ENCODE results near the gene BCAS3. TPM values are rescaled to one million over a fixed set of nuclear protein-coding genes. Genes with fewer than 3 reads are reported as not detected.
"Not testable (repeated sequence)": the region's sequence is repeated elsewhere in the genome, so short reads cannot be mapped to it uniquely, and the experiment has no call there.

BCAS3 gene
- polyA plus RNA-seq, 4 donors = 17.7 to 31.6 (median 28.4) TPM

DNA sequence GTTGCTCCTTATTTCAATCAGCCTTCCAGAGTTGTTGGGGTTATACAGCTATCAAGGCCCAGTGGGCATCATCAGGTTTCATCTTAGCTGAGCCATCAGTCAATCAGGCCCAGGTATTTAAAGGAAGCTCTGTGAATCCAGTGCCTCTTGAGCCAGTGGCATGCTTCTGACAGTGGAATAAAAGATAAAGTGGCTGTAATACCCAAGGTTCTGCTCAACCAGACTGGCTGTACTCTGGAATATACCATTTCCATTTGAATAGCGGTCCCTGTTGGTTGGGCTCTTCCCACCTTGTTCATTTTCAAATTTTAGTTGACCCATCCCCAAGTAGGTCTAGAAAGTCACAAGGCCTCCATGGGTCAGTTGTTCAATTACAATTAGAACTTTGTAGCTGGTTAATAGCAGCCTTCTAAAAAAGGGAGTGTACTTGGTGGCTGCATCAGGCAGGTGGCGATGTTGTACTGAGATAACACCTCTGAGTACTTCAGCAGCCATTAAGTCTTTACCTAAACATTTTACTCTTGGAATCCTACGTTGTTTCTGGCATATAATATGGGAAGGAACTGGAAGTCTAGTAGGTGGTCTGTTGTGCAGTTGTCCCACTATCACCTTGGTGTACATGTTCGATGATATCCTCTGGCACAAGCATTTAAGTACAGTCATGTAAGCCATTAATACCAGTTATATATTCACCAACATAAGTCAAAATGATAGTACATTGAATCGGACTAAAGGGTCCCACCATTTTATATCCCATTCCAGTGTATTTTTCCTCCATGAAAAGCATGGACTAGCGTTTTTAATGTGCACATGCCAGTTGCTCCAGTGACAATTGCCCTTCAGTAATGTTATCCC is 294.1 kb downstream of the BCAS3 start:
- peak; percentile 24 to 32 (median 32) for DNase-seq (ENCODE audit: low read depth in 4 of 4, low spot score in 3 of 4)

DNA sequence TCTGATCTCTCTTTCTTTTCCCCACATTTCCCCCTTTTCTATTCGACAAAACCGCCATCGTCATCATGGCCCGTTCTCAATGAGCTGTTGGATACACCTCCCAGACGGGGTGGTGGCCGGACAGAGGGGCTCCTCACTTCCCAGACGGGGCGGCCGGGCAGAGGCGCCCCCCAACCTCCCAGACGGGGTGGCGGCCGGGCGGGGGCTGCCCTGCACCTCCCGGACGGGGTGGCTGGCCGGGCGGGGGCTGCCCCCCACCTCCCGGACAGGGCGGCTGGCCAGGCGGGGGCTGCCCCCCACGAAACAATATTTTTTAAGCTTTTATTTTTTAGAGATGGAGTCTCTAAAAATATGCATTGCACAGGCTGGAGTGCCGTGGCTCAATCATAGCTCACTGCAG is 299.2 kb downstream of the BCAS3 start:
- not testable (repeated sequence) for DNase-seq (ENCODE audit: low read depth in 4 of 4, low spot score in 3 of 4)

DNA sequence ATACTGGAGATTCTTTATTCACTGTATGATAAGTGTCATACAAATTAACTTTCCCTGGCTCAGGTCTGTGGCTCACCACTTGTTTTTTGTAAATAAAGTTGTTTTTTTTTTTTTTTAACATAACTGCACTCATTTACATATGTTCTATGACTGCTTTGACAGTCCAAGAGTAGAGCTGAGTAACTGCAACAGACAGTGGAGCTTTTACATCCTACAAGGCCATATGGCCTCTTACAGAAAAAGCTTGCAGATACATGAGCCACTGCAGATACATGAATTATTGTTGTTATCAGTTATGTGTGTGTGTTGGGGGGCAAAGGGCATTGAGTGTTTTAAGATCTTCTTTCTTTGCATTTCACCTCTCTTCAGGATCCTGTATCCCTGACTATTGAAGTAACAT is 311.7 kb downstream of the BCAS3 start:
- no peak for DNase-seq (ENCODE audit: low read depth in 4 of 4, low spot score in 3 of 4)

DNA sequence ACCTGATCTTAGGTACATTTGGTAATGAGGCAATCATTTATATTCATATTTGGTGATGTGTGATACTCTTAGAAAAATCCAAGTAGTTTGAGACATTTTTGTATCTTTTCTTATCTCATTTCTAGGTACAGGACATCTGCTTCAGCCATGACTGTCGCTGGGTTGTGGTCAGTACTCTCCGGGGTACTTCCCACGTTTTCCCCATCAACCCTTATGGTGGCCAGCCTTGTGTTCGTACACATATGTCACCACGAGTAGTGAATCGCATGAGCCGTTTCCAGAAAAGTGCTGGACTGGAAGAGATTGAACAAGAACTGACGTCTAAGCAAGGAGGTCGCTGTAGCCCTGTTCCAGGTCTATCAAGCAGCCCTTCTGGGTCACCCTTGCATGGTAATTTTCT is 312.2 kb downstream of the BCAS3 start:
- DNase-seq (ENCODE audit: low read depth in 4 of 4, low spot score in 3 of 4) = no peak

DNA sequence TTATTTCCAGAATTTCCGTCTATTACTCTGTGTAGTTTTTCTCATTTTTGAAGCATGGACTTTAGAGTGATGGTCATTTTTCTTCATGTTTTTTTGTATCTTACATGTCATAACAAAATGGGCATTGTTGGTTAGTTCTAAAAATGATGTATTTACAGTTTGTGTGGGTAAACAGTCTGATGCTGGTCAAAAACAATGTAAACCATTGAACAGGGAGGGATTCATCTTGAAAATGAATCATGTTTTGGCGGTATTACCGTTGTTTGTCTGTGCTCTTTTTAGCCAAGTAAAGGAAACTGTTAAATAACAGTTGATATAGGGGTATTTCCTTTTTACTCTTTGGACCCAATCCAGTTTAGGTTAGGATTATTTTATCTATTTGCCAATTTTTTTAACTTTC is 315.8 kb downstream of the BCAS3 start:
- no peak for DNase-seq (ENCODE audit: low read depth in 4 of 4, low spot score in 3 of 4)

DNA sequence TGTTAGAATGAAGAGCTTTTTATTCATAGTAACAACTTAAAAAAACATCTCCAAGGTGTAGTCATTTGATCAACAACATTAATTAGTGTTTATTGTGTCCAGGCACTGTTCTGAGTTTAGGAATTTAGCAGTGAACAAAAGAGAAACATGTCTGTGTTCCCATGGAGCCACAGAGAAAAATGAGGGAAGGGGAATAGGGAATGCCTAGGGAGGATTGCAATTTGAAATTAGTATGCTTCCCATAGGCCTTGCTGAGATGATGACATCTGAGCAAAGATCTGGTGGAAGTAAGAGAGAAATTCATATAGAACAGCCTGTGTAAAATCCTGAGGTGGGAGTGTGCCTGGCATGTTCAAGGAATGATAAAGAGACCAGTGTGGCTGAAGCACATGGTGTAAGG is 318.0 kb downstream of the BCAS3 start:
- no peak for DNase-seq (ENCODE audit: low read depth in 4 of 4, low spot score in 3 of 4)

DNA sequence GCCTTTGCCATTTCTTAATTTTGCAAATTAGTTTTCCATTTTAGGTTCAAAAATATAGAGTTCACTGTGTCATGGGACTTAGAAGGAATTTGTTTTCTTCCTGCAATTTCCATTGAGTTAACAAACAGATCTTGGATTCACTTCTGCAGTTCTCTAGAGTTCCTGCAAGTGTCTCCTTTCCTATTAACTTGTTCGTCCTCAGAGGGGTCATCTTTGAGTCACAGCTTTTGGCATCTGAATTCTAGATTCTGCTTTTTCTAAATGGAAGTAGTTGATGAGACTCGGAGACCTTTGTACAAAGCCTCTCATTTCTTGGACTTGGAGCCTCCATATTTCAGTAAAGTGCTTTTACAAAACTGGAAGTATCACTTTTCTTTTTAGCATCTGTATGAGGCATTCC is 323.3 kb downstream of the BCAS3 start:
- DNase-seq (ENCODE audit: low read depth in 4 of 4, low spot score in 3 of 4) = no peak

DNA sequence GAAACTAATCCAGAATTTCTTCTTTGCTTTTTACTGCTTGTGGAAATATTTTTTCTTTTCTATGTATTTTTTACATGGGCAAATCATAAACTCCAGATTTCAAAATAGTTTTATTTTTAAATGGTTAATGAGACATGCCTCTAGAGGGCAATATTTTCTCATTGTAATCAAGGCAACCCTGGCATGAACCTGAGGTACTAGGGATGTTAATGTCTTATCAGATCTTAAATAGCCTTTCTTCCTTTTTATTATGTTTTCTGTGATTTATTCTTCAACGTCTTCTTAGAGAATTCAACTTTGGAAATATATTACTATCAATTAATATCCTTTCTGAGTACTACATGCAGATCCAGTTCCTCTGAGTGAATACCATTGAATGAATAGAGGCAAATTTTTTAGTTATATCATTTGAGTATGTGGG is 324.7 kb downstream of the BCAS3 start:
- DNase-seq (ENCODE audit: low read depth in 4 of 4, low spot score in 3 of 4) = peak in 1 of 4 donors; percentile 43

DNA sequence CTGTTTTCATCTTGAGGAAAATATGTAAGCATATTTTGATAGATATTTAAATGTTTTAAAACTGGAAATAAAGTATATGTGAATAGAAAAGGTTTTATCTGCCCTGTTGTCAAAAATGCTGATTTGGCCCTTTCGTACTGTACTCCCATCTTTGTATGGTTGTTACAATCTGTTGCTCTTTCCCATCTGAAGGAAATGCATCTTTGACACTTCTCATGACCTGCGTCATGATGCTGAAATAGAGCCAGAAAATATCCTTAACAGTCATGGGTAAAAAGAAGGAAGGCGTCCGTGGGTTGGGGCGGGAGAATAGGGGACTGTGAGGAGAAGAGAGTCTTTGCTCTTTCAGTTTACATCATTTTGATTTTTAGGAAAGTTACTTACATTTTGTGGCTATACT is 327.7 kb downstream of the BCAS3 start:
- no peak for DNase-seq (ENCODE audit: low read depth in 4 of 4, low spot score in 3 of 4)

DNA sequence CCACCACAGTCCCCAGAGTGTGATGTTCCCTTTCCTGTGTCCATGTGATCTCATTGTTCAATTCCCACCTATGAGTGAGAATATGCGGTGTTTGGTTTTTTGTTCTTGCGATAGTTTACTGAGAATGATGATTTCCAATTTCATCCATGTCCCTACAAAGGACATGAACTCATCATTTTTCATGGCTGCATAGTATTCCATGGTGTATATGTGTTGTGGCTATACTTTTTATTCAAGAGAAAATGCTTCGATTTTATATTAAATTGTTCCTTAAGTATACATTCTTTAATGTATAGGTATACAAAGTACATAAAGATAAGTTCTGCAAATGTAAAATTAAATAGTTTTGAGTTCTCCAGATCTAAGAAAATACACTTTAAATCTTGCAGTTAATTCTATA is 328.3 kb downstream of the BCAS3 start:
- DNase-seq (ENCODE audit: low read depth in 4 of 4, low spot score in 3 of 4) = not testable (repeated sequence)

DNA sequence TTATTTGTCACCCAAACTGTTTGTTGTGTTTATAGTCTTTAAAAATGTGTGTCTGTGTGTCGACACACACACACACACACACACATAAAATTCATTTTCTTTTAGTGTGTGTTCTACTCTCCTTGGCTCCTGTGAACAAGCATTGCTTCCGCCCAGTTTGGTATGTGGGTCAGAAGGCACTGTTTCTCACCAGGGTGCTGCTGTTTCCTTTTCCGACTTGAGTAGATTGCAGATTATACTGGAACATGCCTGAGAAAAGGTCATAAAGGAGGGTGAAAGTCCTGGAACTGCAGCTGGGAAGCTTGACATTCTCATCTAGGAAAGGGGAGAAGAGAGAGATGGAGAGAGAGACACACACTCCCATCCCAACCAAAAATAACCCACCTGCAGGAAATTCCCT is 330.3 kb downstream of the BCAS3 start:
- DNase-seq (ENCODE audit: low read depth in 4 of 4, low spot score in 3 of 4) = no peak

DNA sequence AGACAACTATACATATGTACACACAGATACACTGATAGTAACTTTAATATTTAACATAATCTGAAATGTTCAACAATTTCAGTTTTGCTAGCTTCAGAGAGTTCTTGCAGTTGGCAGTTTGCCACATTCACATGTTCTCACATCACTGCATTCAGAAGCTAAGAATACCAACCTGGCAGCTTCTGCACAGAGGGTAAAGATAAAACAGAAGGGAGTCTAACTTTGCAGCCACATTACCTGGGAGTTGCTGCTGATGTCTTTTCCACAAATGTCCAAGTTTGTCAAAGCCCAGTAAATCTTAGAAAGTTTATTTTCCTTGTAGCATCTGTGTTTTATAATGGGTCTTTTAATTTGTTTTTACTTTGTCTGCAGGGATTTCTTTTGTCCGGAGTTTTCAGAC is 332.0 kb downstream of the BCAS3 start:
- DNase-seq (ENCODE audit: low read depth in 4 of 4, low spot score in 3 of 4) = peak in 2 of 4 donors; percentile 36 to 37

DNA sequence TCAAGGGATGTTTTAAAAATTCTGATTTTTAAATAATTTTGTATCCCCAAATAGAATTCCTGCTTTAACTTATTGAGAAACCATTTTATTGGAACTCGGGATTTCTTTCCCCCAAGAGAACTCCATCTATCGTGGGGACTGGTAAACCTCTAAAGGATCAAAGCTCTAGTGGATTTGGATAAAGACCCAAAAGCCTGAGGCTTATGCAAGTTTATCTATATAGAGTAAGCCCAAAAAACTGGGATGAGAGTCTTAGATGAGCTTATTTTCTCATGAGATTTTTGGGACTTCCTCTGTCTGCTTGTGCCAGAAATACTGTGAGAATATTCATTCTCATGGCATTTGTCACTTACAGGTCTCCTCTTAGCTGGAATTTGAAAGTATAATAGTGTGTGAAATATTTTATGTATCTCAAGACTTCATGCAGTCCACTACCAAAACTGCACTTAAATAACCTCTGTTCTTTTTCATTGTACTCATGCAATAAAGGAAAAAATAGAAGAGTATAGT is 333.1 kb downstream of the BCAS3 start:
- DNase-seq (ENCODE audit: low read depth in 4 of 4, low spot score in 3 of 4) = no peak

DNA sequence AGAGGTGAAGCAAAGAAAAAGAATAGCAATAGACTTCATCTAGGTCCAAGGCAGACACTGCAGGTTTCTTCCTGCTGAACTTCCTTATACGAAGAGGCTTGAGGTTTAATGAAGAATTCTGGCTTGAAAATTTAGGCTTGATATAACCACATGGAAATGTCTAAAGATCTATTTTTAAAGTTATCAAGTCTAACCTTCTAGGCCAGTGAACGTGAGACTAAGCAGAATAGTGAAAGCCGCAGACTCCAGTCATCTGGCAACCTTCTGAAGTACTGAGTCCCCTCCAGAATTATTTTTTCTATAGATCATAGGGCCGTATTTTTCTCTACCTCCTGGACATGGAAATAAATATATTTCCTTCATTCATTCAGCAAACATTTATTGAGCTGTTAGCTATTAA is 333.6 kb downstream of the BCAS3 start:
- DNase-seq (ENCODE audit: low read depth in 4 of 4, low spot score in 3 of 4) = no peak

DNA sequence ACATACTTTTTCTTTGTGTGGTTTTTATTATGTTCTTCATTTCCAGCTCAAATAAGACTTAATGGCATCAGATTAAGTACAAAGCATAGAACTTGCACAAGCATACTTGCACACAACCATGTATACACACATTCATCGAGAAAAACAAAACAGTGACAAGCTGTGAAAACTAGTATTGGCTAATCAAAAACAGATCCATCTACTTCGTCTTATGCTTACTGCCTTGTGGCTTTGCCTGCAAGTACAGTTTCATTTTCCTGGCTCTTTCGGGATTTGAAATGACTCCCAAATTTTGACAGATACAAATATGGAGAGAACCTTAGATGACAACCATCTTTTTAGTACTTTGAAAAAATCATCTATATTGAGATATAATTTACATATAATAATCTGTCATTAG is 338.3 kb downstream of the BCAS3 start:
- no peak for DNase-seq (ENCODE audit: low read depth in 4 of 4, low spot score in 3 of 4)

DNA sequence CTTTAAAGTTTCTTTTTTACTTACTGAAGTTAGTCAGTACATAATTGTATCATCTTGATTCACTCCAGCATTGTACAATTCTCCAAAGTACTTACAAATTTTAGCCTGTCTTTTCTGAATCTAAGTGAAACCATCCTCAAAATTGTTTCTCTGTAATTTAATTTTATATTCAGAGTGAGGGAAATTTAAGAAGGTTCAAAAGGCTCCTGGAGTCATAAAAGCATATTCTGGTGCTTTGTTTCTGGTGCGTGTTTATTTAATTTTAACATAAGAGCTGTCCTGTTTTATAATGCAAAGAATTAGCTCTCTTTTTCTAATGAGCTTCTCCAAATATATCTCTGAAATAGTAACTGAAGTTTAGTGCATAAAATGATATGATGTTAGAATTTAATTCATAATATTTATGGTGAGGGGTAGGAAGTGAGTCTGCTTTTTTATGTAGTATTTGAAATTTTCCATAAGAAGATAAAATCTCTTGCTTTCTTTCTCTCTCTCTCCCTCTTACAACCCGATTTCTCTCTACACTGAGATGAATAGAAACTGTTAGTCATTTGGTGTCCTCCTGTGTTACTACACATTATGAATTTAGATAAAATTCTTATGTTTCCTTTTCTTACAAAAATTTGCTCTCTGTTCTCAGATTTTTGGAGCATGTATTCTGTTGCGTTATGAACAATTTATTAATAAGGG is 339.8 kb downstream of the BCAS3 start:
- DNase-seq (ENCODE audit: low read depth in 4 of 4, low spot score in 3 of 4) = no peak

DNA sequence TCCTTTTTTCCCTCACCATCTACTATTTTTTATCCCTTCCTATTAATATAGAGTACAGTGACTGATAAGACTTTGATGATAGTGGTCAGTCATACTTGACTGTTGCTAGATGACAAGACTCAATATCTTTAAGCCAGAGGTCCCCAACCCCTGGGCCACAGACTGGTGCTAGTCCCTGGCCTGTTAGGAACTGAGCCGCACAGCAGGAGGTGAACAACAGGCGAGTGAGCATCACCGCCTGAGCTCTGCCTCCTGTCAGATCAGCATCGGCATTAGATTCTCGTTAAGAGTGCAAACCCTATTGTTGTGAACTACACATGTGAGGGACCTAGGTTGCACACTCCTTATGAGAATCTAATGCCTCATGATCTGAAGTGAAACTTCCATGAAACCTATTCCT is 341.3 kb downstream of the BCAS3 start:
- no peak for DNase-seq (ENCODE audit: low read depth in 4 of 4, low spot score in 3 of 4)

DNA sequence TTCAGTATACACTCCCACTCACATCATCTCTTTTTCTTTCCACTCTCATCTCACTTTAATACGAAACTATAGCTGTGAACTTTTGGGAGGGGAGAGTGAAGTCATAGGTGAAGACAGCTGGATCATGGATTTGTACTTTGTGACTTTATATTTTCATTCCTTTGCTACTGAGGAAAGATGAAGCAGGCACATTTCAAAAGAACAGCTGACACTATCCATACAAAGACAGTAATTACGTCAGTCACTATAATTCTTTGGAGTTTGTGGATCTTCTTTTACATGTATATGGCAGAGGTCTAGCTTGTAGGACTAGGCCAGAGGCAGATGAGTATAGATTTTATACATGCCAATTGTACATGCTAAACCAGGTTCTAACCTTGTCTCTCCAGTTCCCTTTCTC is 346.3 kb downstream of the BCAS3 start:
- DNase-seq (ENCODE audit: low read depth in 4 of 4, low spot score in 3 of 4) = no peak

DNA sequence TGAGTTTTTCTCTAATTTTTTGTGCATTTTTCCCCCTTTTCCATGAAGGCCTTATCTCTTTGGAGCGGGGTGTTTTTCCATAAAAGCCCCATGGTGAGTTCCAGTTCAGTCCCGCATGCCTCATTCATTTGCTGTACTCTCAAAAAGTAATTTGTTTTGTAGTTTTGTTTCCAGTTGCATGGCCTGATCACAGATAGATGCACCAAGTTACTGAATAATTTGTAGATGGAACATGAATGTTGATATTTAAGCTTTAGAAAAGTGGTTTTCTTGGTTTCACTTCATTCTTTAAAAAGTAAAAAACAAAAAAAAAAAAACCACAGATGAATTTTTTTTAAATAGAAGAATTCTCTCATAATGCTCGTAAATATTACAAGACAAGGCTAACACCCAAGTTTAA is 349.2 kb downstream of the BCAS3 start:
- no peak for DNase-seq (ENCODE audit: low read depth in 4 of 4, low spot score in 3 of 4)

DNA sequence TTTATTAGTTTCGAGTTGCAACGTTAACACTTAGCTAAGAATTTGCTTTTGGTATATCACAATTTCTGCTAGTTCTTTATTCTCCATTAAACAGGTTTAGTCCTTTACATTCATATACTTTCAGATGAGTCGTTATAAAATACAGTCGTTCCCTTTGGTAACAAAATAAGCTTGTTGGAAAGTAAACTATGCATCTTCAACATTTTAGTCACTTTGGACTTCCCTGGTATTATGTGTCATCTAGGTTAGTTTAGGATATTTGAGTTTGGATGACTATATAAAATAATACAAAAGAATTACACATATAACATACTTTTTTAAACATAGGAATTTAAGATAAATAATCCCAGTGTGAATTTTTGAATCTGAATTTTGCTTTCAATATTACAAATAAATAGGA is 351.5 kb downstream of the BCAS3 start:
- no peak for DNase-seq (ENCODE audit: low read depth in 4 of 4, low spot score in 3 of 4)

DNA sequence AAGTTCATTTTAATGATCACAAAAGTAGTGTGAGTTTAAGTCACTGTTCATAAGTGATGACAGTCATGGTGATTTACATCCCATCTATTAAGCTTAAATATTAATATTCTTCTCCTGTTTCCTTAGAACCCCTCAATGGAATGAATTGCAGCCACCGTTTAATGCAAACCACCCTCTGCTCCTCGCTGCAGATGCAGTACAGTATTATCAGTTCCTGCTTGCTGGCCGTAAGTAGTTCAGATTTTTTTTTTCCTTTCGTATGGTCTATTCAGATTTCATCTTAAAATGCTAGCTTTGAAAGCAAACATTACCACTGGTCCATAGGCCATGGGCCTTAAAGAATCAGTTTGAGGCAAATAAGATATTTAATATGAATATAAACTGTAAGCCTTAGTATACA is 363.0 kb downstream of the BCAS3 start:
- no peak for DNase-seq (ENCODE audit: low read depth in 4 of 4, low spot score in 3 of 4)

DNA sequence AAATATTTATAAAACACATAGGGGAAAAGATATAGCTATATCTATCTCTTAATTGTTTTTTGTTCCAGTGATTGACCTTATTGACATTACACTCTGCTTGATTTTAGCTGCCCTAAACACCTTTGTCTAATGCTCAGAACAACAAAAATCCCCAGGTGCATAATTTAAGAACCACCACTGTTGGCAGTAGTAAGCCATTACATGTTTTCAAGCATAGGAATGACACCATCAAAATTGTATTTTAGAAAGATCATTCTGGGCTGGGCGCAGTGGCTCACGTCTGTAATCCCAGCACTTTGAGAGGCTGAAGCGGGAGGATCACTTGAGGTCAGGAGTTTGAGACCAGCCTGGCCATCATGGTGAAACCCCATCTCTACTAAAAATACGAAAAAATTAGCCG is 364.7 kb downstream of the BCAS3 start:
- not testable (repeated sequence) for DNase-seq (ENCODE audit: low read depth in 4 of 4, low spot score in 3 of 4)

Data from left renal pelvis (tissue), 4 donors.